GM12878 (cell line): ENCODE data around the gene EBLN1. TPM values are rescaled to one million over a fixed set of nuclear protein-coding genes. Genes with fewer than 3 reads are reported as not detected.

ENCODE experiments used
- ATAC-seq: fragments of 200-7000 bp; cut with Tn5 transposase; 3 replicates; pipeline ENCODE4 v1.9.1; 2020; ENCODE audit warnings: mild to moderate bottlenecking, moderate library complexity
- BruUV-seq: library from RNA; stranded (reverse); fragments of 400-500 nt; replicated peaks from 2 replicates; lab custom pipeline; 2021; lab: Mats Ljungman, UMichigan
- CTCF ChIA-PET: fragments of 300-600 bp; sonication (Branson Sonifier 250); formaldehyde crosslinking; extraction: SDS; loops from one replicate; lab custom pipeline; 2021; ENCODE audit warnings: inconsistent platforms; lab: Yijun Ruan, JAX
- POLR2A ChIA-PET: fragments of 350-600 bp; formaldehyde crosslinking; extraction: SDS; loops from one replicate; lab custom pipeline; 2021; ENCODE audit warnings: inconsistent platforms; lab: Charles Lee
- RAD21 ChIA-PET: fragments of 300-600 bp; sonication (Branson Sonifier 250); formaldehyde crosslinking; loops from one replicate; lab custom pipeline; 2023; ENCODE audit warnings: antibody characterized with exemption; ENCODE audit not compliant: unreplicated experiment; lab: Charles Lee
- SMC1A ChIA-PET: fragments of 300-600 bp; sonication (Branson Sonifier 250); formaldehyde crosslinking; loops from one replicate; lab custom pipeline; 2023; ENCODE audit not compliant: unreplicated experiment, uncharacterized antibody; lab: Charles Lee
- DNase-seq: peaks from one replicate; pipeline ENCODE4 v3.0.0-alpha.2; 2011; ENCODE audit warnings: low read depth, low spot score
- FAIRE-seq: peaks from 3 replicates; lab custom pipeline; 2011; peaks lifted over from hg19 to GRCh38; lab: Jason Lieb, UNC
- H2AFZ ChIP-seq: 2 replicates; pipeline ENCODE4 v1.6.0; 2011; ENCODE audit warnings: low read depth, low read length, control low read depth; ENCODE audit not compliant: control insufficient read depth
- H3K27ac ChIP-seq: 2 replicates; pipeline ENCODE4 v1.5.1; 2011; ENCODE audit warnings: control low read depth; ENCODE audit not compliant: control insufficient read depth, insufficient read depth
- H3K27me3 ChIP-seq, 2 experiments: replicated peaks in 1 of 2; 2 replicates each; pipeline versions ENCODE4 v1.6.0 to v1.6.1; 2011; ENCODE audit warnings: low read length in 1 of 2; ENCODE audit not compliant: control insufficient read depth in 2 of 2, insufficient read depth in 2 of 2
- H3K36me3 ChIP-seq, 2 experiments: 2 replicates each; pipeline ENCODE4 v1.5.1; 2011; ENCODE audit warnings: low read length in 1 of 2; ENCODE audit not compliant: control insufficient read depth in 2 of 2, insufficient read depth in 2 of 2
- H3K4me1 ChIP-seq: 2 replicates; pipeline ENCODE4 v1.6.1; 2011; ENCODE audit warnings: mild to moderate bottlenecking, low read length, moderate library complexity, mixed read lengths; ENCODE audit not compliant: control insufficient read depth, insufficient read depth
- H3K4me2 ChIP-seq: 2 replicates; pipeline ENCODE4 v1.6.0; 2011; ENCODE audit warnings: control low read depth; ENCODE audit not compliant: control insufficient read depth, insufficient read depth
- H3K4me3 ChIP-seq: fragments of 200-600 bp; sonication (generic); 2 replicates; pipeline ENCODE4 v1.5.1; 2016
- H3K79me2 ChIP-seq: 2 replicates; pipeline ENCODE4 v1.6.0; 2011; ENCODE audit warnings: low read length; ENCODE audit not compliant: control insufficient read depth, insufficient read depth
- H3K9ac ChIP-seq: 2 replicates; pipeline ENCODE4 v1.8.0; 2011; ENCODE audit warnings: low read length, control low read depth, mixed read lengths; ENCODE audit not compliant: control insufficient read depth, insufficient read depth
- H3K9me3 ChIP-seq: replicated peaks from 3 replicates; pipeline ENCODE4 v1.5.1; 2011; ENCODE audit warnings: mild to moderate bottlenecking, low read length; ENCODE audit not compliant: control insufficient read depth, insufficient read depth
- H4K20me1 ChIP-seq: 2 replicates; pipeline ENCODE4 v1.6.0; 2011; ENCODE audit not compliant: control insufficient read depth, insufficient read depth
- CREM ChIP-seq: IDR thresholded peaks from 2 replicates; pipeline ENCODE4 v1.6.1; 2014; ENCODE audit warnings: antibody characterized with exemption, low read depth
- CTCF ChIP-seq, 3 experiments: IDR thresholded peaks in 2 of 3; conservative IDR thresholded peaks in 1 of 3; 2 replicates each; pipeline ENCODE4 v1.5.1; 2011; ENCODE audit warnings: low read depth in 3 of 3, low read length in 3 of 3, mild to moderate bottlenecking in 3 of 3, control low read depth in 2 of 3, moderate library complexity in 2 of 3, inconsistent platforms in 1 of 3, mixed read lengths in 1 of 3; ENCODE audit not compliant: control insufficient read depth in 2 of 3, insufficient read depth in 1 of 3; ENCODE audit errors: extremely low read depth in 1 of 3
- DPF2 ChIP-seq: fragments of 450-650 bp; IDR thresholded peaks from 2 replicates; pipeline ENCODE4 v1.6.1; 2017; ENCODE audit warnings: mild to moderate bottlenecking
- EZH2 ChIP-seq: IDR thresholded peaks from 2 replicates; pipeline ENCODE4 v1.6.1; 2012; ENCODE audit warnings: low read depth, mild to moderate bottlenecking, control low read depth, inconsistent platforms, low read length, borderline replicate concordance; ENCODE audit not compliant: control insufficient read depth
- NFXL1 ChIP-seq: fragments of 450-650 bp; IDR thresholded peaks from 2 replicates; pipeline ENCODE4 v1.6.1; 2017; ENCODE audit warnings: antibody characterized with exemption, mild to moderate bottlenecking, borderline replicate concordance
- NR2F1 ChIP-seq: fragments of 450-650 bp; conservative IDR thresholded peaks from 2 replicates; pipeline ENCODE4 v1.6.1; 2017; ENCODE audit warnings: mild to moderate bottlenecking
- PAX8 ChIP-seq: fragments of 450-650 bp; IDR thresholded peaks from 2 replicates; pipeline ENCODE4 v1.6.1; 2017; ENCODE audit warnings: mild to moderate bottlenecking, moderate library complexity
- PKNOX1 ChIP-seq: fragments of 450-650 bp; IDR thresholded peaks from 2 replicates; pipeline ENCODE4 v1.6.1; 2016; ENCODE audit warnings: mild to moderate bottlenecking
- POLR2A ChIP-seq: IDR thresholded peaks from 2 replicates; pipeline ENCODE4 v1.6.1; 2011; ENCODE audit warnings: low read depth, mild to moderate bottlenecking, low read length
- SIN3A ChIP-seq: IDR thresholded peaks from 2 replicates; pipeline ENCODE4 v1.6.1; 2012; ENCODE audit warnings: low read depth, low read length, improper control_type of control experiment
- YY1 ChIP-seq: IDR thresholded peaks from 2 replicates; pipeline ENCODE4 v1.6.1; 2011; ENCODE audit warnings: low read depth, mild to moderate bottlenecking, low read length
- WGBS: methylation state at CpG from one replicate; pipeline ENCODE4 v1.1.6; 2016; ENCODE audit warnings: low lambda C conversion rate; ENCODE audit not compliant: insufficient replicate concordance, insufficient coverage; ENCODE audit errors: missing lambda C conversion rate; 5-methylcytosine and 5-hydroxymethylcytosine counted together
- in situ Hi-C: fragments of 300-500 bp; cut with MboI; formaldehyde crosslinking; loops from 9 replicates; pipeline ENCODE4 v1.14.3; 2018; ENCODE audit warnings: mixed read lengths
- intact Hi-C: fragments of 100-400 bp; cut with micrococcal nuclease; formaldehyde crosslinking; loops from one replicate; pipeline ENCODE4 v1.14.2; 2022; ENCODE audit not compliant: unreplicated experiment
- polyA plus RNA-seq, 11 experiments: library from polyadenylated mRNA; depleted of rRNA in 4 of 11; unstranded in 6 of 11; stranded (reverse) in 5 of 11; fragments of >200 nt; fragmentation: Nextera tagmentation in 4 of 11; fragmentation: Illumina TruSeq in 1 of 11; extraction: Ambion mirVana in 4 of 11; extraction: Trizol in 1 of 11; gene quantifications; 1 replicate in 1 of 11; 2 replicates in 10 of 11; pipeline versions ENCODE4 v1.2.1 to v1.2.3, GENCODE V29; 2011 to 2016; ENCODE audit warnings: inconsistent platforms in 2 of 11, missing spikeins in 2 of 11, low read depth in 1 of 11
- total RNA-seq, 4 experiments: library from RNA; depleted of rRNA in 3 of 4; stranded (reverse); fragments of >200 nt in 3 of 4; fragmentation: Illumina TruSeq in 1 of 4; extraction: Trizol in 1 of 4; gene quantifications; 2 replicates each; pipeline versions ENCODE4 v1.2.1 to v1.2.3, GENCODE V29; 2013 to 2021

EBLN1 gene
- total and polyA plus RNA-seq, 10 of the 15 experiments (the other 5 are each of a cell fraction or from before 2014, with no cell fraction given): not detected

GRCh38 chr10:22159979-22160378 is 57.8 kb downstream of the EBLN1 start:
- SMC1A ChIA-PET: no interaction called here
- H4K20me1 ChIP-seq: no peaks in the 10 kb centered on the region
- DNase-seq (no peak), FAIRE-seq (no peak), ATAC-seq (no peak)
- no peaks in the 10 kb centered on the region for H3K4me1 ChIP-seq
- no peak for TF ChIP-seq PAX8
- TF ChIP-seq NR2F1: no peak
- no peak for TF ChIP-seq NFXL1
- no peak for TF ChIP-seq EZH2
- TF ChIP-seq DPF2: no peak
- no peak for TF ChIP-seq PKNOX1
- no peak for TF ChIP-seq YY1
- TF ChIP-seq POLR2A: no peak
- no peak for TF ChIP-seq SIN3A
- no peak for TF ChIP-seq CREM
- no peak for TF ChIP-seq CTCF (IDR thresholded peaks at IDR 0.05 in 2 of 3, conservative IDR thresholded peaks at IDR 0.05 in 1 of 3; ENCODE audit: control insufficient read depth in 2 of 3, extremely low read depth in 1 of 3, insufficient read depth in 1 of 3, low read depth in 3 of 3, low read length in 3 of 3)
- H2AFZ ChIP-seq: no peak overlapping the region
- no TSS peak for BruUV-seq
- H3K4me3 ChIP-seq: no peak overlapping the region
- RAD21 ChIA-PET: no interaction called here
- no peaks in the 10 kb centered on the region for H3K9me3 ChIP-seq
- intact Hi-C loops (no loop called here), in situ Hi-C loops (no loop called here)
- POLR2A ChIA-PET: interaction anchor here (0.5 kb wide), 1 partner anchor 99 kb away, joined by 5 read pairs; no protein-coding TSS in a partner anchor
- no peaks in the 10 kb centered on the region for H3K27me3 ChIP-seq
- 4% methylated on average over 2 of the region's 2 CpGs for WGBS
- H3K36me3 ChIP-seq: no peaks in the 10 kb centered on the region
- no peaks in the 10 kb centered on the region for H3K79me2 ChIP-seq
- H3K27ac ChIP-seq: no peak overlapping the region
- H3K4me2 ChIP-seq: no peak overlapping the region
- H3K9ac ChIP-seq: no peak overlapping the region
- CTCF ChIA-PET: no interaction called here
